ENCODE measurements around the gene GAPDHS.

DNA sequence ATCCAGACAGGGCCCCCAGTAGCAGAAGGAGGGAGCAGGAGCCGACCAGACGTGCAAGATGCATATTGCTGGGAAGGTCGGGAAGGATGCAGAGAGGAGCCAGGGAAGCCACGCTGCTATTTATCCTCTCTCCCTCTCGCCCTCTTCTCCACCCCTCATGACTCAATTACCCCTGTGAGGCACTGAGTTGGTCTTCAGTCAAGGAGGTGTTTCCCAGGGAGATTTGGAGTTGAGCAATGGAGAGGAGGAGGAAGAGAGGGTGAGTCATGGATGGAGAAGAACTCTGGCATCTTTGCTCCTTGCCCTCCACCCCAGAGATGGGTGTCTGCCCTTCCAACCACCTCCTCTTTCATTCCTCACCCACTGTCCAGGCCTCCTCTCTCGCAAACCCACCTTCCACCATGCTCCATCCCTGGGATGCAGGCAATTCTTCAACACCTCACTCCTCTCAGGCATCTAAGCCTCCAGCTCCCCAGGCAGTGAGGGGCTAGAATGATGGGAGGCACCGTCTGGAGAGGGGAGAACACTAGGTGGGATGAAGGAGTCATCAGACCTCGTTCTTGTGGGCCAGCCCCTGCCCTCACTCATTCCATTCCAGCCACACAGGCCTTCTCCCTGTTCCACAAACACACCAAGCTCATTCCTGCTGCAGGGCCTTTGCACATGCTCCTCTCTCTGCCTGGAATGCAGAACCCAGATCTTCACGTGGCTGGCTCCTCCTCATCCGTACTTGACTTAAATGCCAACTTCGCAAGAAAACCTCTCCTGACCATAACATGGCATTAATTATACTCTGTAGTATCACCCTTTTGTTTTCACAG is 4.8 kb upstream of the GAPDHS start, which contains the start of gene SBSN:
- TF ChIP-seq, protein P1, sequence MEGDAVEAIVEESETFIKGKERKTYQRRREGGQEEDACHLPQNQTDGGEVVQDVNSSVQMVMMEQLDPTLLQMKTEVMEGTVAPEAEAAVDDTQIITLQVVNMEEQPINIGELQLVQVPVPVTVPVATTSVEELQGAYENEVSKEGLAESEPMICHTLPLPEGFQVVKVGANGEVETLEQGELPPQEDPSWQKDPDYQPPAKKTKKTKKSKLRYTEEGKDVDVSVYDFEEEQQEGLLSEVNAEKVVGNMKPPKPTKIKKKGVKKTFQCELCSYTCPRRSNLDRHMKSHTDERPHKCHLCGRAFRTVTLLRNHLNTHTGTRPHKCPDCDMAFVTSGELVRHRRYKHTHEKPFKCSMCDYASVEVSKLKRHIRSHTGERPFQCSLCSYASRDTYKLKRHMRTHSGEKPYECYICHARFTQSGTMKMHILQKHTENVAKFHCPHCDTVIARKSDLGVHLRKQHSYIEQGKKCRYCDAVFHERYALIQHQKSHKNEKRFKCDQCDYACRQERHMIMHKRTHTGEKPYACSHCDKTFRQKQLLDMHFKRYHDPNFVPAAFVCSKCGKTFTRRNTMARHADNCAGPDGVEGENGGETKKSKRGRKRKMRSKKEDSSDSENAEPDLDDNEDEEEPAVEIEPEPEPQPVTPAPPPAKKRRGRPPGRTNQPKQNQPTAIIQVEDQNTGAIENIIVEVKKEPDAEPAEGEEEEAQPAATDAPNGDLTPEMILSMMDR (IDR thresholded peaks at IDR 0.05; ENCODE audit: borderline replicate concordance, extremely low read depth, low read length, poor library complexity, severe bottlenecking), result no peak
- TF ChIP-seq EZH2 (IDR thresholded peaks at IDR 0.05; ENCODE audit: borderline replicate concordance, low read depth, low read length, severe bottlenecking), result no peak
